HG03025 (cell line): ENCODE results near the gene VAC14.
"Not testable (repeated sequence)": the region's sequence is repeated elsewhere in the genome, so short reads cannot be mapped to it uniquely, and the experiment has no call there.

Experiments used
- ATAC-seq: cut with Tn5 transposase; IDR thresholded peaks from one replicate; pipeline ENCODE4 v1.9.1; 2021; ENCODE audit warnings: mild to moderate bottlenecking, moderate library complexity; ENCODE audit not compliant: unreplicated experiment, low FRiP score

VAC14 gene

GRCh38 chr16:70746708-70747424, 54.1 kb downstream of the VAC14 start:
- no peak for ATAC-seq

DNA sequence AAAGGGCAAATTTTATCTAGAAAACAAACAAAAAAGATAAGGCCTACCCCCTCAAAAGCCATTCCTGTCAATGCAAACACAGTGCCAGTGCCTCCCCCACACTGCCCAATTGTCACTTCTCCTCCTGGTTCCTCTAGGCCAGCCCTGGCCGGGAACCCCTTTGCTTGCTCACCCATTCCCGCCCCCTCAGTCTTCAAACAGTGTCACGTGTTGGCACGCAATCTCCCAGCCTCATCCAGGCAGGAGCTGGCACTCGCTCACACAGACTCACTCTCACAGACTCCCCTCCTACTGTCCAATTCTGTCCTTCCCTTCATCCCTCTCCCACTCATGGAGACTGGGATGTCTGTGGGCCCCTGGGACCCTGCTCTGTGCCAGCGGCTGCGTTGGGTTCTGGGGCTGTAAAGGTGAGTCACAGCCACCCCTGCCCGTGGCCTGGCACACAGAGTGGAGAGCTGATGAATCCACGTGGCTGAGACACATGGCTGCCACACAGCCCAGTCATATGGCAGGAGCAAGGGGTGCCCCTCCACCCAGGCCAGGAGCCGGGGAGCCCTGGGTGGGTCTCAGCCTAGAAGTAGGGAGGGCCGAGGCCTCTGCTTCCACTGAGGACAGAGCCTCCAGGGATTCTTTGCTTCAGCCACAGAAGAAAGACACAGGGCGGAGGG, 54.8 kb downstream of the VAC14 start:
- ATAC-seq, result no peak

DNA sequence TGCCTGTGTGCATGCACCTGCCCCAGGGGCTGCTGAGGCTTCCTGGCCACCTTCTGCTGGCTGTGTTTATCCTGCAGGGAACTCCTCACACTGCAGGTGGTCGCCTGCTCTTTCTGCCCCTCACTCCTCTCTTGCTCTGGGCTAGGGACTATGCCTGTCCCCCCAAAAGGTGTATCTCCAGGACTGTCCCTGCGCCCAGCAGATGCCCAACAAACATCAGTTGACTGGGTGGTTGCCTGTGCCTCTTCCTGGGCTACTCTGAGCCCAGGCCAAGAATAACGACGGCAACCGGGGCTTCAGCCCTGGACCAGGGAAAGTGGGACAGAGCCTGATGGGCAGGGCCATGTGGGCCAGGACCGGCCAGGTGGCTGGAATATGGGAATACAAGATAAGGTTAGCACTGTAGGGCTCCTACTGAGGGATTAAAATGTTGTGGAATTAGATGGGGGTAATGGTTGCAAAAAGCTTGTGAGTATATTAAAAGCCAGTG, 55.4 kb downstream of the VAC14 start:
- no peak for ATAC-seq

GRCh38 chr16:70744366-70744765, 56.6 kb downstream of the VAC14 start:
- no peak for ATAC-seq

DNA sequence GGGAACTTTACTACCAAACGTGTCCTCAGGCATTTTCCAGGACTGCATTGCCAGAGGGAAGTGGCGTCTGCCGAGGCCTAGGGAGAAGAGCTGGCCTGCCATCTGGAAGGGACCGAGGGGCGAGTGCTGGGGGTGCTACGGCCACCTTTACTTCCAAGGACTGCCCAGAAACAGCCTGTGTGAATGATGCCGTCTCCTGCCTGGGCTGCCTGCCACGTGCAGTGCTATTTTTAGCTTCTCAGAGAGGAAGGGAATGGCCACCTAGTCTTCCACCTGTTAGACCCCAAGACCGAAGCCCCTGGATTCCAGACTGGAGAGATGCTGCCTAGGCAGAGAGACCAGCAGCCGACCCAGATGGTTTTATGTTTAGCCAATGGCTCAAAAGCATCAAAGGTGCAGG, 57.2 kb downstream of the VAC14 start:
- no peak for ATAC-seq

- ATAC-seq, result not testable (repeated sequence)
Observed at GRCh38 chr16:70742967-70743366, 58.0 kb downstream of the VAC14 start.

DNA sequence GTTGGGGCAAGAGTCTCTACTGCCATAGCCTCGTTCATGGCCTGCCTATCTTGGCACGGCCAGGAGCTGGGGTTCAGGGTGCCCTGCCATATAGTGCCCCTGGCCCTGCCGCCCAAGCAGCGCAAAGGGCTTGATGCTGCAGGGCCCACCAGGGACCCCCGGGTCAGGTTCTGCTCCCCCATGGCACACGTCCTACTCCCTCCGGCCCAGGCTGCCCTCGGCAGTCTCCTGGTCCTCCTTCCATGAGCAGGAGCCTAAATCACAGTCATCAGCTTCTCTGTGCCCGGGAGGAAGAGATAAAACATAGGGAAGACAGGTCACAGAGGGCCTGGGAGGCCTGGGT, 59.2 kb downstream of the VAC14 start:
- ATAC-seq, result no peak

DNA sequence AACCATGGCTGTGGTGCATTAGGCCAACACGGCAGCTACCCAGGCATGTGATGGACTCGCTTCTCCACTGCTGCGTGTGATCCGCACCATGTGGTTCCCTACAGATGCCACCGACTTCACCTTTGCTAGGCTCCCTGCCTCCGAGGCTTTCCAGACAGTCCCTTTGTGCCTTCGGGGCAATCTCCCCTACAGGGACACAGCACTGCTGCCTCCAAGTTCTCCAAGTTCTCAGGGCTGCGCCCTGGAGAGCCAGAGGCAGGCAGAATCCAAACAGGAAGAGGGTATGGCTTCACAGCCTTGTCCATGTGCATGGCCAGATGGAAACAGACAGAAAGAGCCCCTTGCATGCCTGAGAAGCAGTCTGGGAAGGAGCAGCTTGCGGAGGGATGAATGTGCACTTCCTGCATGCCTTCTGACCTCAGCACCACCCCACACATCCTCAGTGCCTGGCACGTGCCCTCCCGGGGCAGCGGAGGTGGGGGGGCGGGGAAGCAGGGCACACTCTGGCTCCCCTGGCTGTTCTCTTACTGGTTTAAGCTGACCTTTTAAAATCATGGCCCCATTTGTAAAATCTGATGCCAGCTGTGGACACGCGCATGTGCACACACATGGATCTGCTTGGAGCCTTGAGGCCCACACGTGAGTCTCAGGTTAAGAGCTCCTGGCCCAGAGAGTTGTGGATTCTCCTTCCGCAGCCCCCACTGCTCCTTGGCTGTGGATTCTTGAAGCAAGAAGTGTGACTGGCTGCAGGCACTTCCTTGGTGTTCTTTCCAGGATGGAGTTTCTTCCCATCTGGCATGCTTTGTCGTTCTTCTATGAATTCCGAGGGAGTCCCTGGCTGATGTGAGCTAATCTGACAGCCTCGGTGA, 59.8 kb downstream of the VAC14 start:
- ATAC-seq, result no peak

DNA sequence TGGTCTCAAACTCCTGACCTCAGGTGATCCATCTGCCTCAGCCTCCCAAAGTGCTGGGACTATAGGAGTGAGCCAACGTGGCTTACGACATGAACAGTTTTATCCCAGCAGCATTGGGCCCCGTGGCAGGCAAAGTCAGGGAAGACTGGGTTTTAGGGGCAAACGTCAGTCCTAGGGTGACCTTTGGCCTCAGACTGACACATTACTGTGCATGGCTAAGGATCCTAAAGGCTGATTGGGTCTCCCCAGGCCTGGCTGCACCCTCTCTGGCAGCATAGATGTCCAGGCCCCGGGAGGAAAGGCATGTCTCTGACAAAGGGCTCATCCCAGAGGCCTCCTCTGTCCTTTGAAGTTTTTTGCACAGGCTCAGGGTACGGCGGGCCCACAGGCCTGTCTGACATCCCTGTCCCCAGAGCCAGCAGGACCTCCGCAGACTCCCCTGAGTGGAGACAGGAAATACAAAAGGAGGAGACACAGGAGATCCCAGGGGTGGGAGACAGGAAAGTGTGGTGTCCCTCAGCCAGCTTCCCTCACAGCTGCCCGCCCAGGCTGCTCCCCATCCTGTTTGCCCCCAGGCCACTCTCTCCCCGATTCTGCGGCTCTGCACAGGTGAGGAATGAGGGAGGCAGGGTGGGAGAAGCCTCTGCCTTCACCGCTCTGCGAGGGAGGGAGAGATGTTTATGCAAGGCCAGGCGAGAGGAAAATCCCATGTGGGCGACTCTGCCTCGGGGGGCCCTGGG, 60.6 kb downstream of the VAC14 start:
- ATAC-seq, result no peak

DNA sequence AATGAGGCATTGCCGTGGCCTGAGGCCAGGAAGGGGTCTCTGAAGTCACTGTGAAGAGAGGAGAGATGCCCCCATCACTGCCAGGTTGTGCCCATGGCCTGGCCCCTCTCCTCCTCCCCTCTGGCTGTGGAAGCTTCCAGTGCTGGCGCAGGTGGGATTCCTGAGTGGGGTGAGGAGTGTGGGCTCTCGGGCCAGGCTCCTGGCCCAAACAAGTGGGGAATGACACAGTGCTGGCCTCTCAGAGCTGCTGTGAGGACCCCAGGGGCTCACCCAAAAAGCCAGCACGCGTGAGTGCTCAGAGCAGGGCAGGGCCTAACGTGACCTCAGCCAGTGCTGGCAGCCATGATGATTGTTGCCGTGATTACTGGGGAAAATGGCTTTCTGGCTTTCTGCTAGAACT, 61.6 kb downstream of the VAC14 start:
- ATAC-seq, result no peak

- no peak for ATAC-seq
Observed at GRCh38 chr16:70738083-70738977, 62.6 kb downstream of the VAC14 start.

GRCh38 chr16:70737377-70738082, 63.4 kb downstream of the VAC14 start:
- peak; percentile 81 for ATAC-seq

GRCh38 chr16:70736465-70737376, 64.2 kb downstream of the VAC14 start:
- ATAC-seq, result no peak

DNA sequence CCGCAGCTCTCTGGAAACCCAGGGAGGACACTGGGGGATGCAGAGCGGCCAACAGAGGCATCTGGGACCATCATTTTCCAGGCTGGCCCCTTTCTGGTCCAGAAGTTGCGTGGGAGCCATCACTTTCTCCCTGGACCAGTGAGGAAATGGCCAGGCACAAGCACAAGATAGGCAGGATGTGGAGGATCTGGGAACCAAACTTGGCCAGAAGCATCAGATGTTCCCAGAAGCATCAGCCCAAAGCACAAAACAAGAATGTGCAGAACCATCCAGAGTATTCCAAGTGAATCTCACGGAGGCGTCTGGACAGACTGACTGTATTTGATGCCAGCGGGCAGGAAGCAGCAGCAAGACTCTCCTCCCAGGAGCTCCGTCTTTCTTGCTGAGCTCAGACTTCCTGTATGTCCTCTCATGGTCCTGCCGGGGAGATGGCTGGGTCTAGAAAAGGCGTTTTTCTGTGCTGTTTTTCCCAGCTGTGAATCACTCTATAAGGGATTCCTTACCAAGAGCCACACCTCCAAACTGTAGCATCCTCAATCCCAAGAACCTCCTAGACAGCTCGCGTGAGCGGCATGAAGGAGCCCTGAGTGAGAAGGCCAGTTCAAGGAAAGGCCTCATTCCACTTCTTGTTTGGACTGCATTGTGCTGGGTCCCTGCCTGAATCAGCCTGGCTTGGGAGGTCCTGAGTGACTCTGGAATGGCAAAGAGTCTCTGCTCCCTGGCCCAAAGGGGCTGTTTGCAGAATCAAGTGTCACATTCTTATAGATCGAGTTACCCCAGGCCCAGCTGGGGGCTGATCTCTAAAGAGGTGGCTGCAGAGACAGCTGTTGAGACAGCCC, 65.6 kb downstream of the VAC14 start:
- no peak for ATAC-seq

DNA sequence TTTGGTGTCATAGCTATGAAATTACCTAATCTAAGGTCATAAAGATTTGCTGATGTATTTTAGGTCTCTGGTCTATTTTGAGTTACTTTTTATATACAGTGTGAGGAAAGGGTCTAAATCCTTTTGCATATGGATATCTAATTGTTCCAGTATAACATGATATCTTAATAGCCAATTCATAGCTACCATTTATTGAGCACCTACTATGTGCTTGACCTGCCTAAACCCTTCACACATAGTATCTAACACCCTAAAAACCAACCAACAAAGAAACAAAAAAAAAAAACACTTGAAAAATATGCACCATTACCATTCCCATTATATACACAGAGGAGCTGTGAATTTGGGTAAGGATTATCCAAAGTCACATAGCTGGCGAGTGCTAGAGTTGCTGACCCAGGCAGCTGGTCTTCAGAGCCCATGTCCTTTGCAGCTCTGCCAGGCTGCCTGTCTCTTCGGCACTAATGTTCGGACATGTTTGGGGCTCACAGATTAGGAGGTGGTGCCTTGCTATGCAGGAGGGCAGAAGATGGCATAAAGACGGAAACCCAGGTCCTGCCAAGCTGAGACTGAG, 66.3 kb downstream of the VAC14 start:
- ATAC-seq, result no peak

- no peak for ATAC-seq
Observed at GRCh38 chr16:70730944-70731343, 70.0 kb downstream of the VAC14 start.

- ATAC-seq, result no peak
Observed at GRCh38 chr16:70730031-70730430, 70.9 kb downstream of the VAC14 start.
